ENCODE measurements around the gene PEX14.

GRCh38 chr1:10626791-10627410 is 152.2 kb downstream of the PEX14 start:
- TF ChIP-seq CTCF (IDR thresholded peaks at IDR 0.05 in 2 of 3, conservative IDR thresholded peaks at IDR 0.05 in 1 of 3; ENCODE audit: borderline replicate concordance in 1 of 3, insufficient read depth in 1 of 3, low read depth in 2 of 3, low read length in 2 of 3) (no peak), EZH2 (IDR thresholded peaks at IDR 0.05) (no peak), RAD21 (IDR thresholded peaks at IDR 0.05; ENCODE audit: low read depth) (no peak), POLR2AphosphoS5 (IDR thresholded peaks at IDR 0.05; ENCODE audit: low read depth, low read length) (no peak), POLR2A (IDR thresholded peaks at IDR 0.05; ENCODE audit: borderline replicate concordance, extremely low read depth, insufficient read depth, insufficient read length) (no peak), ATF3 (IDR thresholded peaks at IDR 0.05) (no peak), REST (IDR thresholded peaks at IDR 0.05; ENCODE audit: low read depth) (no peak), YY1 (IDR thresholded peaks at IDR 0.05; ENCODE audit: extremely low read depth, insufficient replicate concordance, low read depth, low read length) (no peak), SP1 (IDR thresholded peaks at IDR 0.05; ENCODE audit: low read depth) (no peak), SIN3A (IDR thresholded peaks at IDR 0.05; ENCODE audit: low read depth) (no peak)
